ENCODE measurements around the gene UBAC1.

The UBAC1 gene

GRCh38 chr9:135895202-135895848 is 65.8 kb downstream of the UBAC1 start:
- TF ChIP-seq POLR2AphosphoS5 (IDR thresholded peaks at IDR 0.05; ENCODE audit: low read depth, low read length), result no peak
- TF ChIP-seq FOXP2 (optimal IDR thresholded peaks at IDR 0.05; ENCODE audit: borderline replicate concordance, extremely low read depth, extremely low read length, insufficient read depth), result no peak
- TF ChIP-seq SIN3A (IDR thresholded peaks at IDR 0.05; ENCODE audit: borderline replicate concordance, insufficient read depth, low read length), result no peak
- TF ChIP-seq REST (IDR thresholded peaks at IDR 0.05; ENCODE audit: insufficient read depth in 1 of 2, low read depth in 2 of 2, low read length in 2 of 2), result no peak
- TF ChIP-seq TAF1 (IDR thresholded peaks at IDR 0.05; ENCODE audit: borderline replicate concordance, insufficient read depth, low read length), result no peak

GRCh38 chr9:135893104-135893503 is 68.1 kb downstream of the UBAC1 start:
- TF ChIP-seq SIN3A (IDR thresholded peaks at IDR 0.05; ENCODE audit: borderline replicate concordance, insufficient read depth, low read length), result no peak
- no peak for TF ChIP-seq POLR2AphosphoS5 (IDR thresholded peaks at IDR 0.05; ENCODE audit: low read depth, low read length)
- TF ChIP-seq REST (IDR thresholded peaks at IDR 0.05; ENCODE audit: insufficient read depth in 1 of 2, low read depth in 2 of 2, low read length in 2 of 2), result no peak
- TF ChIP-seq FOXP2 (optimal IDR thresholded peaks at IDR 0.05; ENCODE audit: borderline replicate concordance, extremely low read depth, extremely low read length, insufficient read depth), result no peak
- TF ChIP-seq TAF1 (IDR thresholded peaks at IDR 0.05; ENCODE audit: borderline replicate concordance, insufficient read depth, low read length), result no peak

GRCh38 chr9:135891027-135891631 is 70.0 kb downstream of the UBAC1 start:
- no peak for TF ChIP-seq REST (IDR thresholded peaks at IDR 0.05; ENCODE audit: insufficient read depth in 1 of 2, low read depth in 2 of 2, low read length in 2 of 2)
- TF ChIP-seq POLR2AphosphoS5 (IDR thresholded peaks at IDR 0.05; ENCODE audit: low read depth, low read length), result no peak
- TF ChIP-seq FOXP2 (optimal IDR thresholded peaks at IDR 0.05; ENCODE audit: borderline replicate concordance, extremely low read depth, extremely low read length, insufficient read depth), result no peak
- TF ChIP-seq TAF1 (IDR thresholded peaks at IDR 0.05; ENCODE audit: borderline replicate concordance, insufficient read depth, low read length), result no peak
- TF ChIP-seq SIN3A (IDR thresholded peaks at IDR 0.05; ENCODE audit: borderline replicate concordance, insufficient read depth, low read length), result no peak

- no peak for TF ChIP-seq REST (IDR thresholded peaks at IDR 0.05; ENCODE audit: insufficient read depth in 1 of 2, low read depth in 2 of 2, low read length in 2 of 2)
- TF ChIP-seq SIN3A (IDR thresholded peaks at IDR 0.05; ENCODE audit: borderline replicate concordance, insufficient read depth, low read length), result no peak
- no peak for TF ChIP-seq POLR2AphosphoS5 (IDR thresholded peaks at IDR 0.05; ENCODE audit: low read depth, low read length)
- TF ChIP-seq FOXP2 (optimal IDR thresholded peaks at IDR 0.05; ENCODE audit: borderline replicate concordance, extremely low read depth, extremely low read length, insufficient read depth), result no peak
- no peak for TF ChIP-seq TAF1 (IDR thresholded peaks at IDR 0.05; ENCODE audit: borderline replicate concordance, insufficient read depth, low read length)
Observed at GRCh38 chr9:135890190-135891026, 70.8 kb downstream of the UBAC1 start.

All from PFSK-1 (cell line).